Measurements from ENCODE around the gene MUC5AC. TPM values are rescaled to one million over a fixed set of nuclear protein-coding genes. Genes with fewer than 3 reads are reported as not detected.
"Not testable (repeated sequence)": the region's sequence is repeated elsewhere in the genome, so short reads cannot be mapped to it uniquely, and the experiment has no call there.

MUC5AC gene
- total RNA-seq, 2 experiments from 2014 or later = not detected

DNA sequence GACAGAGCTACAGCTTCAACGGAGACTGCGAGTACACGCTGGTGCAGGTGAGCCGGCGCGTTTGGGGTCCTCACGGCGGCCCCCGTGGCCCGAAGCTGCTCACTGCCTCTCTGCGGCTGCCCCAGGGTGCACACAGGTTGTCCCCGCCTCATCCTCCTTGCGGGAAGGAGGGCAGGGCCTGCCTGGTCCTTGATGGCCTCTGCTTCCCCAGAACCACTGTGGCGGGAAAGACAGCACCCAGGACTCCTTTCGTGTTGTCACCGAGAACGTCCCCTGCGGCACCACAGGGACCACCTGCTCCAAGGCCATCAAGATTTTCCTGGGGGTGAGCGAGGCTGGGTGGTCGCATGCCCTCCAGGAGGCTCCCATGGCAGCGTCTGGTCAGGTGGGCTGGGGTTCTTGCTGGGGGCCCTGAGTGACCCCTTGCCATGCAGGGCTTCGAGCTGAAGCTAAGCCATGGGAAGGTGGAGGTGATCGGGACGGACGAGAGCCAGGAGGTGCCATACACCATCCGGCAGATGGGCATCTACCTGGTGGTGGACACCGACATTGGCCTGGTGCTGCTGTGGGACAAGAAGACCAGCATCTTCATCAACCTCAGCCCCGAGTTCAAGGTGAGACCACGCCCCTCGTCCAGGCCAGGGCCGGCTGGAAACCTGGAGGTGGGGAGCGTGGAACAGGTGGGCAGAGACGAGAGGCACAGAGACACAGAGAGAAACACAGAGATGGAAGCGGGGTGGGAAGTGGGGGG, 19.4 kb downstream of the MUC5AC start:
- H3K4me3 Mint-ChIP-seq = no peak overlapping the region
- no peak for DNase-seq
- no peaks in the 10 kb centered on the region for H3K36me3 Mint-ChIP-seq (ENCODE audit: low read depth)
- POLR2A ChIA-PET = no interaction called here
- CTCF ChIA-PET = no interaction called here
- H3K4me1 Mint-ChIP-seq = no peaks in the 10 kb centered on the region
- H3K9me3 Mint-ChIP-seq = peaks cover 7% of the 10 kb centered on the region
- no peaks in the 10 kb centered on the region for H3K27me3 Mint-ChIP-seq
- no peak overlapping the region for H3K27ac Mint-ChIP-seq

DNA sequence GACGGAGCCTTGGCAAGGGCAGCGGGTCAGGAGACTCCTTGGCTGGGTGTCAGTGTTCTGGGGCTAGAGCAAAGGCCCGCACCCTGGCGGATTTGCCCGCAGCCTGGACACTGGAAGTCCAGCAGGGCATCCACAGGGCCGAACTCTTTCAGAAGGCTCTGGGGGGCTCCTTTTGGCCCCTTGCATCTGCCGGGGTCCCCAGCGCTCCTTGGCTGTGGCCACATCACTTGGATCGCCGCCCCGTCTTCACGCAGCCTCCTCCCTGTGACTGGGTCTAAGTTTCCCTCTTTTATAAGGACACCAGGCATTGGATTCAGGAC, 20.0 kb downstream of the MUC5AC start:
- ChIA-PET POLR2A (no interaction called here), CTCF (no interaction called here)
- H3K36me3 Mint-ChIP-seq (ENCODE audit: low read depth) = no peaks in the 10 kb centered on the region
- no peak overlapping the region for H3K27ac Mint-ChIP-seq
- H3K9me3 Mint-ChIP-seq = peaks cover 7% of the 10 kb centered on the region
- no peak overlapping the region for H3K4me3 Mint-ChIP-seq
- H3K27me3 Mint-ChIP-seq = no peaks in the 10 kb centered on the region
- DNase-seq = no peak
- H3K4me1 Mint-ChIP-seq = no peaks in the 10 kb centered on the region

DNA sequence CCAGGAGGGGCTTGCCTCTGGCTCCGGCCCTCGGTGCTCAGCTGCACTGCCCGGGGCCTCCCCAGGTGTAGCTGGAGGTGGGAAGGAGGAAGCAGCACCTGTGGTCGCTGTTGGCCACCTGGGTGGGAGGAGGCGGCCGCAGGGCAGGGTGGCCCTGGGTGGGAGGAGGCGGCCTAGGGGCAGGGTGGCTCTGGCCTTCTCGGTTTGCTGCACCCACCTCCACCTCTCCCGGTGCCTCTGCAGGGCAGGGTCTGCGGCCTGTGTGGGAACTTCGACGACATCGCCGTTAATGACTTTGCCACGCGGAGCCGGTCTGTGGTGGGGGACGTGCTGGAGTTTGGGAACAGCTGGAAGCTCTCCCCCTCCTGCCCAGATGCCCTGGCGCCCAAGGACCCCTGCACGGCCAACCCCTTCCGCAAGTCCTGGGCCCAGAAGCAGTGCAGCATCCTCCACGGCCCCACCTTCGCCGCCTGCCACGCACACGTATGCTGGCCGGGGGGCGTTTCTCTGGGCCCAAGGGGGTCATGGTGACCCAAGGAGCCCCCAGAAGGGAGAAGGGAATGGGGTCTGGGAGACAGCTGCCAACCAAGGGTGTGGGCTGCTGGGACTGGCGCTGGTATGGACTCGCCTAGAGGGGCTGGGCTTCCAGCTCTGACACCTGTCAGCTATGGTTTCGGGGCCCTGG, 20.6 kb downstream of the MUC5AC start:
- DNase-seq = no peak
- CTCF ChIA-PET = no interaction called here
- Mint-ChIP-seq H3K36me3 (ENCODE audit: low read depth) (no peaks in the 10 kb centered on the region), H3K27me3 (no peaks in the 10 kb centered on the region), H3K4me3 (no peak overlapping the region), H3K27ac (no peak overlapping the region), H3K9me3 (peaks cover 7% of the 10 kb centered on the region), H3K4me1 (no peaks in the 10 kb centered on the region)
- POLR2A ChIA-PET = no interaction called here

DNA sequence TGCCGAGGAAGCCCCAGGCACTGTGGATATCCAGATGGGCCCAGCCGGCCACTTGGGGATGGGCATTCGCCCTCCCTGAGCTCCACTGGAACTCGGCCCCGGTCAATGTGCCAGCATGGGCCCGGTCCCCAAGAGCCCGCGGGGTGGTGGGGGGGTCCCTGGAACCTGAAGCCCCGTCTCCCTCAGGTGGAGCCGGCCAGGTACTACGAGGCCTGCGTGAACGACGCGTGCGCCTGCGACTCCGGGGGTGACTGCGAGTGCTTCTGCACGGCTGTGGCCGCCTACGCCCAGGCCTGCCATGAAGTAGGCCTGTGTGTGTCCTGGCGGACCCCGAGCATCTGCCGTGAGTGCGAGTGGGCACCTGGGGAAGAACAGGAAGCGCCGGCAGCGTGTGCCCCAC, 21.2 kb downstream of the MUC5AC start:
- ChIA-PET CTCF (interaction anchor here (0.7 kb wide), 1 partner anchor 24 kb away, joined by 5 read pairs; no protein-coding TSS in a partner anchor), POLR2A (no interaction called here)
- no peak for DNase-seq
- Mint-ChIP-seq H3K9me3 (peaks cover 7% of the 10 kb centered on the region), H3K36me3 (ENCODE audit: low read depth) (no peaks in the 10 kb centered on the region), H3K4me3 (no peak overlapping the region), H3K4me1 (no peaks in the 10 kb centered on the region), H3K27ac (no peak overlapping the region), H3K27me3 (no peaks in the 10 kb centered on the region)

DNA sequence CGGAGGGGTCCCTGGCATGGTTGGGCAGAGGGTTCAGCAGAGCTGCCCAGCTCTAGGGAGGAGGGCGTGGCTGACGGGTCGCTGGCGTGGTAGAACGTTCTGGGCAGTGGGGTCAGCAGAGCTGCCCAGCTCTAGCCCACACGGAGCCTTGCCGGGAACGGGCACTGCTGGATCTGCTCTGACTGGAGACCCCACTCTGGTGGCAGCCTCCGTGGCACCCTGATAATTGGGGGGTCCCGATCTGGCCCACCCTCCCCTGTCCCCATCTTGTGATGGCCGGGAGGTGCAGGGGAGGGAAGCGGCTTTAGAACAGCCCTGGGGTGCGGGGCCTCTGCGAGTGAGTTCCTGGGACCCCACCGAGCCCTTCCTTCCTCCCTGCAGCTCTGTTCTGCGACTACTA, 21.9 kb downstream of the MUC5AC start:
- H3K4me3 Mint-ChIP-seq = no peak overlapping the region
- ChIA-PET CTCF (interaction anchor here (0.7 kb wide), 1 partner anchor 23 kb away, joined by 5 read pairs; no protein-coding TSS in a partner anchor), POLR2A (no interaction called here)
- H3K4me1 Mint-ChIP-seq = no peaks in the 10 kb centered on the region
- no peak overlapping the region for H3K27ac Mint-ChIP-seq
- H3K27me3 Mint-ChIP-seq = no peaks in the 10 kb centered on the region
- no peaks in the 10 kb centered on the region for H3K36me3 Mint-ChIP-seq (ENCODE audit: low read depth)
- DNase-seq = no peak
- H3K9me3 Mint-ChIP-seq = peaks cover 7% of the 10 kb centered on the region

DNA sequence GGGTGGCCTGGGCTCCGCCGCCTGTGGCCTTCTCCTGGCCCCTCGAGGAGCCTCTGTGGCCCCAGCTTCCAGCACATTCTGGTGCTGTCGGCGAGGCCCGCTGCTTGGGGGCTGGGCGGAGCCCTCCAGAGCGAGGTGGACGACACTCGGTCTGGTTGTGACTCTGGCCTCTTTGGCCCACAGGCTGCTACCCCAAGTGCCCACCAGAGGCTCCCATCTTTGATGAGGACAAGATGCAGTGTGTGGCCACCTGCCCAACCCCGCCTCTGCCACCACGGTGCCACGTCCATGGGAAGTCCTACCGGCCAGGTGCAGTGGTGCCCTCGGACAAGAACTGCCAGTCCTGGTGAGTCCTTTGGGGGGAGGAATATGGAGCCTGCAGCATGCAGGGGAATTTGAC, 22.4 kb downstream of the MUC5AC start:
- CTCF ChIA-PET = no interaction called here
- POLR2A ChIA-PET = no interaction called here
- H3K9me3 Mint-ChIP-seq = peaks cover 7% of the 10 kb centered on the region
- no peak for DNase-seq
- H3K27me3 Mint-ChIP-seq = no peaks in the 10 kb centered on the region
- H3K36me3 Mint-ChIP-seq (ENCODE audit: low read depth) = no peaks in the 10 kb centered on the region
- H3K4me1 Mint-ChIP-seq = no peaks in the 10 kb centered on the region
- no peak overlapping the region for H3K4me3 Mint-ChIP-seq
- H3K27ac Mint-ChIP-seq = no peak overlapping the region

DNA sequence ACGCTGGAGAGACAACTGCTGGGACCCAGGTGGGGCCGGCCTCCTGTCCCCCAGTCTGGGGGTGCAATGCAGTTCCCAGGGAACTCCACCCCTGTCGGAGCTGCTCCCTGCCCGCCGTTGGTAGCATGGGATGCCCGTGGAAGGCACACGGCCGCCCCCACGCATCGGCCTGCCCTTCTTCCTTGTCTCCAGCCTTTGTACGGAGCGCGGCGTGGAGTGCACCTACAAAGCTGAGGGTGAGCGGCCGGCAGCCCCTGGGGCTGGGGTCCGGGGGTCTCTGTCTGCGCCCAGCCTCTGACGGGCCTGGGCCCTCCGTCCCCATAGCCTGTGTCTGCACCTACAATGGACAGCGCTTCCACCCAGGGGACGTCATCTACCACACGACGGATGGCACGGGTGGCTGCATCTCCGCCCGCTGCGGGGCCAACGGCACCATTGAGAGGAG, 23.2 kb downstream of the MUC5AC start:
- Mint-ChIP-seq H3K36me3 (ENCODE audit: low read depth) (no peaks in the 10 kb centered on the region), H3K9me3 (peaks cover under 1% of the 10 kb centered on the region), H3K4me3 (no peak overlapping the region), H3K27me3 (no peaks in the 10 kb centered on the region), H3K27ac (no peak overlapping the region), H3K4me1 (no peaks in the 10 kb centered on the region)
- CTCF ChIA-PET = no interaction called here
- POLR2A ChIA-PET = no interaction called here
- DNase-seq = no peak

DNA sequence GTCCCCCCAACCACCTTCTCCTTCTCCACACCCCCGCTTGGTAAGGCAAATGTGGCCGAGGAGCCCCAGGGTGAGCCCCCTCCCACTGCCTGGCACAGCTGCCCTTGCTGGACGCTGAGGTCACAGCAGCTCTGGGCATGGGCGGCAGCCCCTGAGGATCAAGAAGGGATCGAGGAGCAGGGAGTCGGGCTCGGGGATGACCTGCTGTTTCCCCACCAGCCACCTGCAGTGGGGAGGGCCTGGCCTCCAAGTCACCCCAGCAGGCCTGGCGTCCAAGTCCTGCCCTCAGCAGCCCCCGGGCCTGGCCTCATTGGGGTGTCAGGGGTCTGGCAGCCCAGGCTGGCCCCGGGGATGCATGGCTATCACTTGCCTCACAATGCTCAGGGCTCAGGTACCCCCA, 23.7 kb downstream of the MUC5AC start:
- no peak for DNase-seq
- POLR2A ChIA-PET = no interaction called here
- CTCF ChIA-PET = no interaction called here
- Mint-ChIP-seq H3K4me1 (no peaks in the 10 kb centered on the region), H3K27ac (no peak overlapping the region), H3K27me3 (no peaks in the 10 kb centered on the region), H3K36me3 (ENCODE audit: low read depth) (no peaks in the 10 kb centered on the region), H3K9me3 (no peaks in the 10 kb centered on the region), H3K4me3 (no peak overlapping the region)

DNA sequence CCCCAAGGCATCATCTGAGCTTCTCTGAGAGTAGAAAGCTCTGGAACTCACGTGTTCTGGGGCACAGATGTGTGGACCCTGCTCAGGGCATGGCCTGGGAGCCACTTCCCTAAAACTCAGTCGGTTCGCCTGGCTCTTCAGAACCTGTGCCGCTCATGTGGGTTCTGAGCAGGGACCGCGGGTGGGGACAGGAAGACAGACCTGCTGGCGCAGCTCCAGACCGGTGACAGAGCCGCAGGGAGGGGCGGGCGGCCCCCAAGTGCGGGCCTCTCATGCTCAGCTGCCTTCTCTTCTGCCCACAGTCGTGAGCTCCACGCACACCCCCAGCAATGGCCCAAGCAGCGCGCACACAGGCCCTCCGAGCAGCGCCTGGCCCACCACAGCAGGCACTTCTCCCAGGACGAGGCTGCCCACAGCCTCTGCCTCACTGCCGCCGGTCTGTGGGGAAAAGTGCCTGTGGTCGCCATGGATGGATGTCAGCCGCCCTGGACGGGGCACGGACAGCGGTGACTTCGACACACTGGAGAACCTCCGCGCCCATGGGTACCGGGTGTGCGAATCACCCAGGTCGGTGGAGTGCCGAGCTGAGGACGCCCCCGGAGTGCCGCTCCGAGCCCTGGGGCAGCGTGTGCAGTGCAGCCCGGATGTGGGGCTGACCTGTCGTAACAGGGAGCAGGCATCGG, 24.2 kb downstream of the MUC5AC start:
- Mint-ChIP-seq H3K9me3 (no peaks in the 10 kb centered on the region), H3K27me3 (no peaks in the 10 kb centered on the region), H3K4me1 (no peaks in the 10 kb centered on the region), H3K27ac (no peak overlapping the region), H3K36me3 (ENCODE audit: low read depth) (no peaks in the 10 kb centered on the region), H3K4me3 (no peak overlapping the region)
- ChIA-PET POLR2A (no interaction called here), CTCF (no interaction called here)
- no peak for DNase-seq

DNA sequence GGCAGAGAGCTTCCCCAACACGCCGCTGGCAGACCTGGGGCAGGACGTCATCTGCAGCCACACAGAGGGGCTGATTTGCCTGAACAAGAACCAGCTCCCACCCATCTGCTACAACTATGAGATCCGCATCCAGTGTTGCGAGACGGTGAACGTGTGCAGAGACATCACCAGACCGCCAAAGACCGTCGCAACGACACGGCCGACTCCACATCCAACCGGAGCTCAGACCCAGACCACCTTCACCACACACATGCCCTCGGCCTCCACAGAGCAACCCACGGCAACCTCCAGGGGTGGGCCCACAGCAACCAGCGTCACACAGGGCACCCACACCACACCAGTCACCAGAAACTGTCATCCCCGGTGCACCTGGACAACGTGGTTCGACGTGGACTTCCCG, 26.4 kb downstream of the MUC5AC start:
- H3K27ac Mint-ChIP-seq; H3K4me1 Mint-ChIP-seq; POLR2A ChIA-PET; H3K4me3 Mint-ChIP-seq; H3K9me3 Mint-ChIP-seq; CTCF ChIA-PET; DNase-seq; H3K36me3 Mint-ChIP-seq (ENCODE audit: low read depth); H3K27me3 Mint-ChIP-seq: not testable (repeated sequence)

DNA sequence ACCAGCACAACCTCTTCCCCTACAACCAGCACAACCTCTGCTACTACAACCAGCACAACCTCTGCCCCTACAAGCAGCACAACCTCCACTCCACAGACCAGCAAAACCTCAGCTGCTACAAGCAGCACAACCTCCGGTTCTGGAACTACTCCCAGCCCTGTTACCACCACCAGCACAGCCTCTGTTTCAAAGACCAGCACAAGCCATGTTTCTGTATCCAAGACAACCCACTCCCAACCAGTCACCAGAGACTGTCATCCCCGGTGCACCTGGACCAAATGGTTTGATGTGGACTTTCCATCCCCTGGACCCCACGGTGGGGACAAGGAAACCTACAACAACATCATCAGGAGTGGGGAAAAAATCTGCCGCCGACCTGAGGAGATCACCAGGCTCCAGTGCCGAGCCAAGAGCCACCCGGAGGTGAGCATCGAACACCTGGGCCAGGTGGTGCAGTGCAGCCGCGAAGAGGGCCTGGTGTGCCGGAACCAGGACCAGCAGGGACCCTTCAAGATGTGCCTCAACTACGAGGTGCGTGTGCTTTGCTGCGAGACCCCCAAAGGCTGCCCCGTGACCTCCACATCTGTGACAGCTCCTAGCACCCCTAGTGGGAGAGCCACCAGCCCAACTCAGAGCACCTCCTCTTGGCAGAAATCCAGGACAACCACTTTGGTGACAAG, 30.8 kb downstream of the MUC5AC start:
- H3K9me3 Mint-ChIP-seq; H3K4me1 Mint-ChIP-seq; POLR2A ChIA-PET; H3K27me3 Mint-ChIP-seq; DNase-seq; H3K4me3 Mint-ChIP-seq; CTCF ChIA-PET; H3K36me3 Mint-ChIP-seq (ENCODE audit: low read depth); H3K27ac Mint-ChIP-seq: not testable (repeated sequence)

DNA sequence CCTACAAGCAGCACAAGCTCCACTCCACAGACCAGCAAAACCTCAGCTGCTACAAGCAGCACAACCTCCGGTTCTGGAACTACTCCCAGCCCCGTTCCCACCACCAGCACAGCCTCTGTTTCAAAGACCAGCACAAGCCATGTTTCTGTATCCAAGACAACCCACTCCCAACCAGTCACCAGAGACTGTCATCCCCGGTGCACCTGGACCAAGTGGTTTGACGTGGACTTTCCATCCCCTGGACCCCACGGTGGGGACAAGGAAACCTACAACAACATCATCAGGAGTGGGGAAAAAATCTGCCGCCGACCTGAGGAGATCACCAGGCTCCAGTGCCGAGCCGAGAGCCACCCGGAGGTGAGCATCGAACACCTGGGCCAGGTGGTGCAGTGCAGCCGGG, 32.1 kb downstream of the MUC5AC start:
- H3K4me3 Mint-ChIP-seq; CTCF ChIA-PET; POLR2A ChIA-PET; H3K27ac Mint-ChIP-seq; H3K4me1 Mint-ChIP-seq; H3K27me3 Mint-ChIP-seq; H3K36me3 Mint-ChIP-seq (ENCODE audit: low read depth); H3K9me3 Mint-ChIP-seq; DNase-seq: not testable (repeated sequence)

DNA sequence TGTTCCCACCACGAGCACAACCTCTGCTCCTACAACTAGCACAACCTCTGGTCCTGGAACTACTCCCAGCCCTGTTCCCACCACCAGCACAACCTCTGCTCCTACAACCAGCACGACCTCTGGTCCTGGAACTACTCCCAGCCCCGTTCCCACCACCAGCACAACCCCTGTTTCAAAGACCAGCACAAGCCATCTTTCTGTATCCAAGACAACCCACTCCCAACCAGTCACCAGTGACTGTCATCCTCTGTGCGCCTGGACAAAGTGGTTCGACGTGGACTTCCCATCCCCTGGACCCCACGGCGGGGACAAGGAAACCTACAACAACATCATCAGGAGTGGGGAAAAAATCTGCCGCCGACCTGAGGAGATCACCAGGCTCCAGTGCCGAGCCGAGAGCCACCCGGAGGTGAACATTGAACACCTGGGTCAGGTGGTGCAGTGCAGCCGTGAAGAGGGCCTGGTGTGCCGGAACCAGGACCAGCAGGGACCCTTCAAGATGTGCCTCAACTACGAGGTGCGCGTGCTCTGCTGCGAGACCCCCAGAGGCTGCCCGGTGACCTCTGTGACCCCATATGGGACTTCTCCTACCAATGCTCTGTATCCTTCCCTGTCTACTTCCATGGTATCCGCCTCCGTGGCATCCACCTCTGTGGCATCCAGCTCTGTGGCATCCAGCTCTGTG, 34.2 kb downstream of the MUC5AC start:
- DNase-seq; H3K27ac Mint-ChIP-seq; H3K4me3 Mint-ChIP-seq; H3K27me3 Mint-ChIP-seq; POLR2A ChIA-PET; CTCF ChIA-PET; H3K4me1 Mint-ChIP-seq; H3K9me3 Mint-ChIP-seq; H3K36me3 Mint-ChIP-seq (ENCODE audit: low read depth): not testable (repeated sequence)
